CD4-positive, alpha-beta memory T cell (primary cell): ENCODE data around the gene ACTA1. TPM values are rescaled to one million over a fixed set of nuclear protein-coding genes. Genes with fewer than 3 reads are reported as not detected.

Experiments used
- CTCF ChIA-PET: fragments of 350-600 bp; sonication (Branson Sonifier 250); formaldehyde crosslinking; loops from one replicate; lab custom pipeline; 2021; ENCODE audit warnings: inconsistent platforms; ENCODE audit not compliant: partially characterized antibody; lab: Charles Lee
- POLR2A ChIA-PET: fragments of 350-600 bp; sonication (Branson Sonifier 250); formaldehyde crosslinking; loops from one replicate; lab custom pipeline; 2021; ENCODE audit not compliant: partially characterized antibody; lab: Charles Lee
- DNase-seq, 5 donors: peaks; one replicate each; pipeline versions ENCODE4 v3.0.0 to v3.0.0-alpha.2; 2020 to 2022; ENCODE audit warnings: mixed read lengths in 1 of 5
- H3K27ac ChIP-seq: one replicate; pipeline ENCODE4 v1.7.0; 2013; ENCODE audit warnings: low read depth, low read length
- H3K27me3 ChIP-seq: 2 replicates; pipeline ENCODE4 v1.7.0; 2013; ENCODE audit warnings: mild to moderate bottlenecking, low read length, moderate library complexity; ENCODE audit not compliant: insufficient read depth
- H3K36me3 ChIP-seq: 2 replicates; pipeline ENCODE4 v1.7.0; 2013; ENCODE audit warnings: mild to moderate bottlenecking, low read length, moderate library complexity; ENCODE audit not compliant: insufficient read depth
- H3K4me1 ChIP-seq: 2 replicates; pipeline ENCODE4 v1.7.0; 2013; ENCODE audit warnings: mild to moderate bottlenecking, low read length, moderate library complexity; ENCODE audit not compliant: insufficient read depth
- H3K4me3 ChIP-seq, 2 donors: one replicate each; pipeline ENCODE4 v1.7.0; 2013; ENCODE audit warnings: low read length in 2 of 2, mild to moderate bottlenecking in 1 of 2
- H3K9me3 ChIP-seq, 2 donors: one replicate each; pipeline ENCODE4 v1.7.0; 2013; ENCODE audit warnings: low read length in 2 of 2, control low read depth in 1 of 2; ENCODE audit not compliant: control insufficient read depth in 1 of 2
- H3K27ac Mint-ChIP-seq, 7 donors: one replicate each; pipeline ENCODE4 v1.8.0; 2020 to 2021; ENCODE audit warnings: mixed read lengths in 7 of 7, mild to moderate bottlenecking in 6 of 7, inconsistent platforms in 3 of 7, moderate library complexity in 3 of 7
- H3K27me3 Mint-ChIP-seq, 2 donors: one replicate each; pipeline ENCODE4 v1.8.0; 2020 to 2021; ENCODE audit warnings: mixed read lengths in 2 of 2
- H3K36me3 Mint-ChIP-seq, 2 donors: one replicate each; pipeline ENCODE4 v1.8.0; 2020 to 2021; ENCODE audit warnings: mixed read lengths in 2 of 2, inconsistent platforms in 1 of 2, mild to moderate bottlenecking in 1 of 2
- H3K4me1 Mint-ChIP-seq, 4 donors: one replicate each; pipeline ENCODE4 v1.8.0; 2020 to 2021; ENCODE audit warnings: mixed read lengths in 4 of 4, mild to moderate bottlenecking in 1 of 4
- H3K4me3 Mint-ChIP-seq, 8 donors: one replicate each; pipeline ENCODE4 v1.8.0; 2020 to 2021; ENCODE audit warnings: mixed read lengths in 8 of 8, mild to moderate bottlenecking in 7 of 8, moderate library complexity in 6 of 8, inconsistent platforms in 3 of 8
- H3K9me3 Mint-ChIP-seq, 8 donors: one replicate each; pipeline ENCODE4 v1.8.0; 2020 to 2021; ENCODE audit warnings: mixed read lengths in 8 of 8, mild to moderate bottlenecking in 5 of 8, inconsistent platforms in 3 of 8, moderate library complexity in 1 of 8
- intact Hi-C: fragments of 100-400 bp; cut with micrococcal nuclease; formaldehyde crosslinking; loops from one replicate; pipeline ENCODE4 v1.15.1; 2023
- polyA plus RNA-seq, 2 donors: library from polyadenylated mRNA; unstranded; fragments of 300-500 nt; fragmentation: Illumina TruSeq; gene quantifications; one replicate each; pipeline ENCODE4 v1.2.3, GENCODE V29; 2021
- total RNA-seq, 2 experiments: library from RNA; stranded (reverse); gene quantifications; one replicate each; pipeline ENCODE4 v1.2.3, GENCODE V29; 2021

The ACTA1 gene
- total and polyA plus RNA-seq, 4 experiments from 2014 or later, result 0.29 TPM; not detected in 3

GRCh38 chr1:229410370-229410691, 23.6 kb downstream of the ACTA1 start:
- Histone ChIP-seq H3K4me3 (no peak overlapping the region), H3K27me3 (peaks cover 16% of the 10 kb centered on the region), H3K27ac (no peak overlapping the region), H3K9me3 (no peaks in the 10 kb centered on the region), H3K36me3 (no peaks in the 10 kb centered on the region), H3K4me1 (peaks cover 8% of the 10 kb centered on the region)
- H3K27ac Mint-ChIP-seq, result no peak overlapping the region
- CTCF ChIA-PET, result interaction anchor here (0.9 kb wide), 1 partner anchor 31 kb away, joined by 4 read pairs; no protein-coding TSS in a partner anchor
- peak overlapping the region in 2 of 8 donors; percentile 1 to 25 for H3K4me3 Mint-ChIP-seq
- intact Hi-C loops, result no loop called here
- H3K4me1 Mint-ChIP-seq, result peaks cover 8 to 17% (median 13%) of the 10 kb centered on the region in 4 donors
- DNase-seq, result no peak
- POLR2A ChIA-PET, result no interaction called here
- no peaks in the 10 kb centered on the region for H3K36me3 Mint-ChIP-seq
- no peaks in the 10 kb centered on the region for H3K9me3 Mint-ChIP-seq
- H3K27me3 Mint-ChIP-seq, result peaks cover 43 to 54% of the 10 kb centered on the region in 2 donors

GRCh38 chr1:229409616-229410369, 24.1 kb downstream of the ACTA1 start:
- Histone ChIP-seq H3K4me1 (peaks cover 8% of the 10 kb centered on the region), H3K27ac (no peak overlapping the region), H3K4me3 (no peak overlapping the region), H3K9me3 (no peaks in the 10 kb centered on the region), H3K36me3 (no peaks in the 10 kb centered on the region), H3K27me3 (peaks cover 16% of the 10 kb centered on the region)
- ChIA-PET CTCF (interaction anchor here (0.9 kb wide), 1 partner anchor 32 kb away, joined by 4 read pairs; no protein-coding TSS in a partner anchor), POLR2A (no interaction called here)
- no peak overlapping the region for H3K27ac Mint-ChIP-seq
- no peaks in the 10 kb centered on the region for H3K9me3 Mint-ChIP-seq
- intact Hi-C loops, result no loop called here
- peaks cover 8 to 17% (median 13%) of the 10 kb centered on the region in 4 donors for H3K4me1 Mint-ChIP-seq
- H3K36me3 Mint-ChIP-seq, result no peaks in the 10 kb centered on the region
- no peak for DNase-seq
- H3K27me3 Mint-ChIP-seq, result peaks cover 46 to 56% of the 10 kb centered on the region in 2 donors
- H3K4me3 Mint-ChIP-seq, result peak overlapping the region in 1 of 8 donors; percentile 25

- no peak overlapping the region for H3K4me3 ChIP-seq
- Mint-ChIP-seq H3K36me3 (no peaks in the 10 kb centered on the region), H3K4me3 (peak overlapping the region in 1 of 8 donors; percentile 7), H3K9me3 (no peaks in the 10 kb centered on the region), H3K27me3 (peaks cover 51 to 52% of the 10 kb centered on the region in 2 donors), H3K27ac (no peak overlapping the region), H3K4me1 (peaks cover 8 to 17% (median 13%) of the 10 kb centered on the region in 4 donors)
- no peak for DNase-seq
- ChIA-PET POLR2A (no interaction called here), CTCF (no interaction called here)
- H3K9me3 ChIP-seq, result no peaks in the 10 kb centered on the region
- H3K27me3 ChIP-seq, result peaks cover 16% of the 10 kb centered on the region
- intact Hi-C loops, result no loop called here
- no peaks in the 10 kb centered on the region for H3K36me3 ChIP-seq
- no peak overlapping the region for H3K27ac ChIP-seq
- H3K4me1 ChIP-seq, result peaks cover 8% of the 10 kb centered on the region
Measured at GRCh38 chr1:229408458-229409037, 25.3 kb downstream of the ACTA1 start.

GRCh38 chr1:229407206-229408026, 26.5 kb downstream of the ACTA1 start:
- intact Hi-C loops, result no loop called here
- no peaks in the 10 kb centered on the region for H3K36me3 ChIP-seq
- Mint-ChIP-seq H3K4me3 (peak overlapping the region in 7 of 8 donors; percentile 35 to 80 (median 60)), H3K9me3 (no peaks in the 10 kb centered on the region), H3K27me3 (peaks cover 42 to 50% of the 10 kb centered on the region in 2 donors), H3K4me1 (peaks cover 8 to 17% (median 13%) of the 10 kb centered on the region in 4 donors), H3K27ac (peak overlapping the region in 1 of 7 donors; percentile 81), H3K36me3 (no peaks in the 10 kb centered on the region)
- CTCF ChIA-PET, result no interaction called here
- H3K4me3 ChIP-seq, result no peak overlapping the region
- H3K27me3 ChIP-seq, result peaks cover 16% of the 10 kb centered on the region
- POLR2A ChIA-PET, result no interaction called here
- no peak for DNase-seq
- peaks cover 8% of the 10 kb centered on the region for H3K4me1 ChIP-seq
- H3K27ac ChIP-seq, result no peak overlapping the region
- no peaks in the 10 kb centered on the region for H3K9me3 ChIP-seq

DNA sequence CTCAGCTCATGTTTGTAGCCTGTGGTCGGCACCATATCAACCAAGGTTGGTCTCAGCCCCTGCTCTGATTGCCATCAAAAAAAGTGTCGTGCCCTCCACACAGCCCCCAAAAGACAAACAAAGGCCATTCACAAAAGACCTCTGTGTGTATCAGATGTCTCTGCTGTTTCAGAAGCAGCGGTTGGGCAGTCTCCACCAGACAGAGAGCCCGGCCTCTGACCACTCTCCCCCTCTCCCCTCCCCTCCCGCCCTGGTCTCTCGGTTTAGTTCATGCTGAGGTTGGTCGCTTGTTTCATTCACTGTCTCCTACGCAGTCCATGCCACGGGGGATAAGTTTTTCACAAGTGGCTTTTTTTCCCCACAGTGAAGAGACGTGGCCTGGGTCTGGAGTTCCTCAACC, 27.1 kb downstream of the ACTA1 start:
- no peak overlapping the region for H3K27ac ChIP-seq
- no peaks in the 10 kb centered on the region for H3K9me3 Mint-ChIP-seq
- no peaks in the 10 kb centered on the region for H3K36me3 ChIP-seq
- H3K4me1 ChIP-seq, result peaks cover 8% of the 10 kb centered on the region
- peaks cover 38 to 48% of the 10 kb centered on the region in 2 donors for H3K27me3 Mint-ChIP-seq
- H3K36me3 Mint-ChIP-seq, result no peaks in the 10 kb centered on the region
- intact Hi-C loops, result no loop called here
- DNase-seq, result no peak
- H3K27me3 ChIP-seq, result peaks cover 16% of the 10 kb centered on the region
- H3K4me1 Mint-ChIP-seq, result peaks cover 8 to 17% (median 13%) of the 10 kb centered on the region in 4 donors
- H3K4me3 Mint-ChIP-seq, result peak overlapping the region in 7 of 8 donors; percentile 35 to 80 (median 60)
- CTCF ChIA-PET, result no interaction called here
- POLR2A ChIA-PET, result no interaction called here
- H3K9me3 ChIP-seq, result no peaks in the 10 kb centered on the region
- no peak overlapping the region for H3K27ac Mint-ChIP-seq
- no peak overlapping the region for H3K4me3 ChIP-seq

GRCh38 chr1:229403573-229403972, 30.3 kb downstream of the ACTA1 start:
- Histone ChIP-seq H3K9me3 (no peaks in the 10 kb centered on the region), H3K27ac (no peak overlapping the region), H3K4me1 (peaks cover 8% of the 10 kb centered on the region), H3K27me3 (peaks cover 15% of the 10 kb centered on the region), H3K36me3 (no peaks in the 10 kb centered on the region), H3K4me3 (no peak overlapping the region)
- intact Hi-C loops, result no loop called here
- CTCF ChIA-PET, result no interaction called here
- Mint-ChIP-seq H3K36me3 (no peaks in the 10 kb centered on the region), H3K4me3 (no peak overlapping the region), H3K9me3 (no peaks in the 10 kb centered on the region), H3K27me3 (peaks cover 28 to 35% of the 10 kb centered on the region in 2 donors), H3K27ac (no peak overlapping the region), H3K4me1 (peaks cover 4 to 9% (median 7%) of the 10 kb centered on the region in 4 donors)
- POLR2A ChIA-PET, result no interaction called here
- DNase-seq, result no peak

DNA sequence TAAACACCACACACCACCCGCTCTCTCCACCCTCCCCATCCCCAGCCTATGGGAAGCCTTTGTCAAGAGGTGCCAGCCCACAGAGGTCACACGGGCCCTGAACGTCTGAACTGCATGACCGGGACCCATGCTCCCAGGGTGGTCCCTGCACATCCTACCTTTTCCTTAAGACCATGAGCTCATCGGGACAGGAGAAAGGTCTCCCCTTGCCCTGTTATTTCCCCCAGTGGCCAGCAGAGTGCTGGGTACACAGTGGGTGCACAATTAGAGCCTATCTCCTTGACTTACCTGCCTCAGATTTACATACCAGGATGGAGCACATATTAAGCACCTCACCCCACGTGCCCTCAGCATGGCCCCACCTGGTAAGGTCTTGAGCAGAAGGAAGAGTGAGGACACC, 30.9 kb downstream of the ACTA1 start:
- Mint-ChIP-seq H3K4me3 (no peak overlapping the region), H3K27me3 (peaks cover 25 to 35% of the 10 kb centered on the region in 2 donors), H3K9me3 (no peaks in the 10 kb centered on the region), H3K4me1 (peaks cover 4 to 9% (median 7%) of the 10 kb centered on the region in 4 donors), H3K36me3 (no peaks in the 10 kb centered on the region), H3K27ac (peak overlapping the region in 1 of 7 donors; percentile 73)
- intact Hi-C loops, result no loop called here
- Histone ChIP-seq H3K27ac (no peak overlapping the region), H3K27me3 (peaks cover 11% of the 10 kb centered on the region), H3K36me3 (no peaks in the 10 kb centered on the region), H3K9me3 (no peaks in the 10 kb centered on the region), H3K4me3 (no peak overlapping the region), H3K4me1 (peaks cover 8% of the 10 kb centered on the region)
- ChIA-PET CTCF (no interaction called here), POLR2A (no interaction called here)
- no peak for DNase-seq
